Liver (tissue), 3 donors: ENCODE results near the gene C5.

Experiments
- ATF3 ChIP-seq: IDR thresholded peaks from 2 replicates; pipeline ENCODE4 v1.6.1; 2016; ENCODE audit warnings: antibody characterized with exemption
- CTCF ChIP-seq: fragments of 150-350 bp; IDR thresholded peaks from 2 replicates; pipeline ENCODE4 v1.5.1; 2017; ENCODE audit warnings: improper control_type of control experiment, low read depth, low read length; ENCODE audit not compliant: missing input control
- YY1 ChIP-seq: IDR thresholded peaks from 2 replicates; pipeline ENCODE4 v1.6.1; 2016; ENCODE audit warnings: antibody characterized with exemption, mild to moderate bottlenecking
- donor health status: healthy.
- donor health status: healthy.

GRCh38 chr9:120934281-120934680, 115.8 kb downstream of the C5 start:
- TF ChIP-seq CTCF: no peak
- no peak for TF ChIP-seq YY1
- no peak for TF ChIP-seq ATF3
